ENCODE measurements around the gene AGT.

DNA sequence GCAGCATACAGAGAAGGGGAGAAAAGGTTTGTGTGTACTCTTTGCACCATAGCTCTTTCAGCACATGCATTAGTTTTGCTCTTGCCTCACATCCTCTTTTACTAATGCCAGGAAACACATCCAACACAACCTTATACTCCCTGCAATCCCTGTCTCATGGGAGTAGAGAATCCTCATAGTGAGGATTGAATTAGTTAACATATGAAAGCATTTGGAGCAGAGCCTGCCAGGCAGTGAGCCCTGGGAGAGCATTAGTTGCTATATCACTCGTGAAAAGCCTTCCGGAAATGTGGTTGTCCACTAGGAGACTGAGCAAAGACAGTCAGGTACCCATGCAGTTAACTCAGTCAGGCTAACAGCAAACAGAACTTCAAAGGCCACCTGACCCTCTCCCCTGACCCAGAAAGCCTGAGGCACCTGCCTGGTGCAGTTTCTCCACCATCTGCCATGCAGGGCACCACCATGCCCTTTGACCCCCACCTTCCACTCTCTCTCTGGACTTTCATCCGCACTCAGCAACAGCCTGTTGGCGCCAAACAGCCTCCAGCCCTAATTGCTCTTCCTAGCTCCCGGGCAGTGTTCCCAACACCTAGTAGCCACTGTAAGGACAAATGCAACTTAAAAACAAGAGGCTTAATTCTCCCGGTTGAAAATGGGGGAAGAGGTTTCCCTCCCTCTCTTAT is 14.9 kb upstream of the AGT start:
- TF ChIP-seq, protein P1, sequence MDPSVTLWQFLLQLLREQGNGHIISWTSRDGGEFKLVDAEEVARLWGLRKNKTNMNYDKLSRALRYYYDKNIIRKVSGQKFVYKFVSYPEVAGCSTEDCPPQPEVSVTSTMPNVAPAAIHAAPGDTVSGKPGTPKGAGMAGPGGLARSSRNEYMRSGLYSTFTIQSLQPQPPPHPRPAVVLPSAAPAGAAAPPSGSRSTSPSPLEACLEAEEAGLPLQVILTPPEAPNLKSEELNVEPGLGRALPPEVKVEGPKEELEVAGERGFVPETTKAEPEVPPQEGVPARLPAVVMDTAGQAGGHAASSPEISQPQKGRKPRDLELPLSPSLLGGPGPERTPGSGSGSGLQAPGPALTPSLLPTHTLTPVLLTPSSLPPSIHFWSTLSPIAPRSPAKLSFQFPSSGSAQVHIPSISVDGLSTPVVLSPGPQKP (IDR thresholded peaks at IDR 0.05; ENCODE audit: low read depth, low read length): no peak
- TF ChIP-seq, protein P2, sequence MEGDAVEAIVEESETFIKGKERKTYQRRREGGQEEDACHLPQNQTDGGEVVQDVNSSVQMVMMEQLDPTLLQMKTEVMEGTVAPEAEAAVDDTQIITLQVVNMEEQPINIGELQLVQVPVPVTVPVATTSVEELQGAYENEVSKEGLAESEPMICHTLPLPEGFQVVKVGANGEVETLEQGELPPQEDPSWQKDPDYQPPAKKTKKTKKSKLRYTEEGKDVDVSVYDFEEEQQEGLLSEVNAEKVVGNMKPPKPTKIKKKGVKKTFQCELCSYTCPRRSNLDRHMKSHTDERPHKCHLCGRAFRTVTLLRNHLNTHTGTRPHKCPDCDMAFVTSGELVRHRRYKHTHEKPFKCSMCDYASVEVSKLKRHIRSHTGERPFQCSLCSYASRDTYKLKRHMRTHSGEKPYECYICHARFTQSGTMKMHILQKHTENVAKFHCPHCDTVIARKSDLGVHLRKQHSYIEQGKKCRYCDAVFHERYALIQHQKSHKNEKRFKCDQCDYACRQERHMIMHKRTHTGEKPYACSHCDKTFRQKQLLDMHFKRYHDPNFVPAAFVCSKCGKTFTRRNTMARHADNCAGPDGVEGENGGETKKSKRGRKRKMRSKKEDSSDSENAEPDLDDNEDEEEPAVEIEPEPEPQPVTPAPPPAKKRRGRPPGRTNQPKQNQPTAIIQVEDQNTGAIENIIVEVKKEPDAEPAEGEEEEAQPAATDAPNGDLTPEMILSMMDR (IDR thresholded peaks at IDR 0.05): no peak
- no peak for TF ChIP-seq POLR2A (IDR thresholded peaks at IDR 0.05; ENCODE audit: low read length)
- no peak for TF ChIP-seq RCOR1 (IDR thresholded peaks at IDR 0.05; ENCODE audit: low read depth, low read length)
- no peak for TF ChIP-seq SREBF2 (IDR thresholded peaks at IDR 0.05)
- TF ChIP-seq EP300 (IDR thresholded peaks at IDR 0.05): no peak
- TF ChIP-seq SMC3 (IDR thresholded peaks at IDR 0.05): no peak
- TF ChIP-seq, protein P3, sequence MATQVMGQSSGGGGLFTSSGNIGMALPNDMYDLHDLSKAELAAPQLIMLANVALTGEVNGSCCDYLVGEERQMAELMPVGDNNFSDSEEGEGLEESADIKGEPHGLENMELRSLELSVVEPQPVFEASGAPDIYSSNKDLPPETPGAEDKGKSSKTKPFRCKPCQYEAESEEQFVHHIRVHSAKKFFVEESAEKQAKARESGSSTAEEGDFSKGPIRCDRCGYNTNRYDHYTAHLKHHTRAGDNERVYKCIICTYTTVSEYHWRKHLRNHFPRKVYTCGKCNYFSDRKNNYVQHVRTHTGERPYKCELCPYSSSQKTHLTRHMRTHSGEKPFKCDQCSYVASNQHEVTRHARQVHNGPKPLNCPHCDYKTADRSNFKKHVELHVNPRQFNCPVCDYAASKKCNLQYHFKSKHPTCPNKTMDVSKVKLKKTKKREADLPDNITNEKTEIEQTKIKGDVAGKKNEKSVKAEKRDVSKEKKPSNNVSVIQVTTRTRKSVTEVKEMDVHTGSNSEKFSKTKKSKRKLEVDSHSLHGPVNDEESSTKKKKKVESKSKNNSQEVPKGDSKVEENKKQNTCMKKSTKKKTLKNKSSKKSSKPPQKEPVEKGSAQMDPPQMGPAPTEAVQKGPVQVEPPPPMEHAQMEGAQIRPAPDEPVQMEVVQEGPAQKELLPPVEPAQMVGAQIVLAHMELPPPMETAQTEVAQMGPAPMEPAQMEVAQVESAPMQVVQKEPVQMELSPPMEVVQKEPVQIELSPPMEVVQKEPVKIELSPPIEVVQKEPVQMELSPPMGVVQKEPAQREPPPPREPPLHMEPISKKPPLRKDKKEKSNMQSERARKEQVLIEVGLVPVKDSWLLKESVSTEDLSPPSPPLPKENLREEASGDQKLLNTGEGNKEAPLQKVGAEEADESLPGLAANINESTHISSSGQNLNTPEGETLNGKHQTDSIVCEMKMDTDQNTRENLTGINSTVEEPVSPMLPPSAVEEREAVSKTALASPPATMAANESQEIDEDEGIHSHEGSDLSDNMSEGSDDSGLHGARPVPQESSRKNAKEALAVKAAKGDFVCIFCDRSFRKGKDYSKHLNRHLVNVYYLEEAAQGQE (IDR thresholded peaks at IDR 0.05): no peak
- TF ChIP-seq MAFK (IDR thresholded peaks at IDR 0.05; ENCODE audit: partially characterized antibody): no peak
- no peak for TF ChIP-seq ZC3H11A (IDR thresholded peaks at IDR 0.05)
- no peak for TF ChIP-seq RAD21 (conservative IDR thresholded peaks at IDR 0.05 in 1 of 2, IDR thresholded peaks at IDR 0.05 in 1 of 2)
- TF ChIP-seq, protein P4, sequence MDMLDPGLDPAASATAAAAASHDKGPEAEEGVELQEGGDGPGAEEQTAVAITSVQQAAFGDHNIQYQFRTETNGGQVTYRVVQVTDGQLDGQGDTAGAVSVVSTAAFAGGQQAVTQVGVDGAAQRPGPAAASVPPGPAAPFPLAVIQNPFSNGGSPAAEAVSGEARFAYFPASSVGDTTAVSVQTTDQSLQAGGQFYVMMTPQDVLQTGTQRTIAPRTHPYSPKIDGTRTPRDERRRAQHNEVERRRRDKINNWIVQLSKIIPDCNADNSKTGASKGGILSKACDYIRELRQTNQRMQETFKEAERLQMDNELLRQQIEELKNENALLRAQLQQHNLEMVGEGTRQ (IDR thresholded peaks at IDR 0.05): no peak
- TF ChIP-seq ESRRA (IDR thresholded peaks at IDR 0.05; ENCODE audit: borderline replicate concordance, low read length): no peak

Data from A549 (cell line).